SK-N-SH (cell line): ENCODE measurements around the gene CENPF. TPM values are rescaled to one million over a fixed set of nuclear protein-coding genes. Genes with fewer than 3 reads are reported as not detected.

Experiments used
- CTCF ChIA-PET: fragments of 300-600, 350-600 bp; formaldehyde crosslinking; extraction: SDS; loops from one replicate; lab custom pipeline; 2021; lab: Yijun Ruan, JAX
- POLR2A ChIA-PET: fragments of 350-600 bp; sonication (Branson Sonifier 250); formaldehyde crosslinking; extraction: SDS; loops from one replicate; lab custom pipeline; 2020; ENCODE audit warnings: antibody characterized with exemption, inconsistent platforms; lab: Yijun Ruan, JAX
- DNase-seq: peaks from one replicate; pipeline ENCODE4 v3.0.0; 2012
- H2AFZ ChIP-seq: fragments of 200-600 bp; sonication (generic); 2 replicates; pipeline ENCODE4 v1.8.1; 2016; ENCODE audit warnings: antibody characterized with exemption, mild to moderate bottlenecking, low read depth
- H3F3A ChIP-seq: fragments of 200-600 bp; sonication (generic); replicated peaks from 2 replicates; pipeline ENCODE3; 2016; ENCODE audit warnings: antibody characterized with exemption, mild to moderate bottlenecking; ENCODE audit not compliant: insufficient read depth
- H3K27ac ChIP-seq, 2 experiments: fragments of 200-500 bp in 1 of 2; fragments of 200-600 bp in 1 of 2; sonication (Bioruptor generic) in 1 of 2; sonication (generic), shearing (Covaris generic) in 1 of 2; 2 replicates each; pipeline versions ENCODE4 v1.5.1 to v1.6.1; 2014 to 2016; ENCODE audit warnings: low read depth in 2 of 2, inconsistent platforms in 1 of 2, low read length in 1 of 2, mild to moderate bottlenecking in 1 of 2, mixed read lengths in 1 of 2
- H3K27me3 ChIP-seq: fragments of 200-600 bp; sonication (generic), shearing (Covaris generic); 2 replicates; pipeline ENCODE4 v1.6.1; 2016; ENCODE audit warnings: mixed run types; ENCODE audit not compliant: insufficient read depth
- H3K36me3 ChIP-seq, 2 experiments: fragments of 200-500 bp in 1 of 2; fragments of 200-600 bp in 1 of 2; sonication (Bioruptor generic) in 1 of 2; sonication (generic) in 1 of 2; replicated peaks in 1 of 2; 2 replicates each; pipeline versions ENCODE3 to v1.5.1; 2014 to 2016; ENCODE audit warnings: low read length in 1 of 2, mild to moderate bottlenecking in 1 of 2; ENCODE audit not compliant: insufficient read depth in 2 of 2, control insufficient read depth in 1 of 2
- H3K4me1 ChIP-seq, 2 experiments: fragments of 200-500 bp in 1 of 2; fragments of 200-600 bp in 1 of 2; sonication (Bioruptor generic) in 1 of 2; sonication (generic), shearing (Covaris generic) in 1 of 2; 2 replicates each; pipeline versions ENCODE4 v1.5.1 to v1.6.1; 2014 to 2016; ENCODE audit warnings: low read depth in 1 of 2, low read length in 1 of 2, mixed run types in 1 of 2; ENCODE audit not compliant: insufficient read depth in 2 of 2, control insufficient read depth in 1 of 2
- H3K4me2 ChIP-seq: fragments of 200-600 bp; sonication (generic), shearing (Covaris generic); 2 replicates; pipeline ENCODE4 v1.6.1; 2017; ENCODE audit warnings: mixed run types
- H3K4me3 ChIP-seq, 2 experiments: fragments of 200-500 bp in 1 of 2; fragments of 200-600 bp in 1 of 2; sonication (Bioruptor generic) in 1 of 2; sonication (generic), shearing (Covaris generic) in 1 of 2; 2 replicates each; pipeline versions ENCODE4 v1.5.1 to v1.8.1; 2014 to 2016; ENCODE audit warnings: low read depth in 2 of 2, inconsistent platforms in 1 of 2, low read length in 1 of 2, mild to moderate bottlenecking in 1 of 2, mixed read lengths in 1 of 2, moderate library complexity in 1 of 2
- H3K79me2 ChIP-seq: fragments of 200-600 bp; sonication (generic); 2 replicates; pipeline ENCODE4 v1.8.1; 2017; ENCODE audit warnings: mild to moderate bottlenecking; ENCODE audit not compliant: insufficient read depth
- H3K9ac ChIP-seq: fragments of 200-600 bp; sonication (generic); 2 replicates; pipeline ENCODE4 v1.6.1; 2017; ENCODE audit warnings: mixed run types
- H3K9me2 ChIP-seq: fragments of 200-600 bp; sonication (generic); 2 replicates; pipeline ENCODE4 v1.6.1; 2017; ENCODE audit warnings: mixed run types
- H3K9me3 ChIP-seq: fragments of 200-600 bp; sonication (generic); 2 replicates; pipeline ENCODE4 v1.6.1; 2017; ENCODE audit warnings: mixed run types, mild to moderate bottlenecking, moderate library complexity
- H4K20me1 ChIP-seq: fragments of 200-600 bp; sonication (generic); 2 replicates; pipeline ENCODE4 v1.6.1; 2017; ENCODE audit warnings: mild to moderate bottlenecking, mixed run types; ENCODE audit not compliant: insufficient read depth
- ELF1 ChIP-seq: IDR thresholded peaks from 2 replicates; pipeline ENCODE4 v1.4.0; 2012
- EZH2phosphoT487 ChIP-seq: fragments of 200-600 bp; sonication (generic); IDR thresholded peaks from 2 replicates; pipeline ENCODE4 v1.6.1; 2017; ENCODE audit warnings: low read depth, mixed run types, mild to moderate bottlenecking, antibody characterized with exemption, moderate library complexity, borderline replicate concordance
- FOSL2 ChIP-seq: IDR thresholded peaks from 2 replicates; pipeline ENCODE4 v1.4.0; 2012; ENCODE audit warnings: low read depth, mild to moderate bottlenecking, moderate library complexity, borderline replicate concordance
- FOXJ3 ChIP-seq: sonication (generic); formaldehyde crosslinking; IDR thresholded peaks from 2 replicates; pipeline ENCODE4 v1.5.1; 2020; ENCODE audit warnings: mild to moderate bottlenecking, missing genetic modification reagents
- FOXM1 ChIP-seq: IDR thresholded peaks from 2 replicates; pipeline ENCODE4 v1.4.0; 2012; ENCODE audit warnings: low read depth, mild to moderate bottlenecking
- GABPA ChIP-seq: IDR thresholded peaks from 2 replicates; pipeline ENCODE4 v1.4.0; 2012; ENCODE audit warnings: low read depth, mild to moderate bottlenecking
- GATA2 ChIP-seq: sonication (generic); formaldehyde crosslinking; IDR thresholded peaks from 2 replicates; pipeline ENCODE4 v1.5.0; 2020; ENCODE audit warnings: mild to moderate bottlenecking, missing genetic modification reagents
- JUND ChIP-seq: IDR thresholded peaks from 2 replicates; pipeline ENCODE4 v1.4.0; 2012
- MAX ChIP-seq: IDR thresholded peaks from 2 replicates; pipeline ENCODE4 v1.4.0; 2012; ENCODE audit warnings: low read depth
- PBX3 ChIP-seq: IDR thresholded peaks from 2 replicates; pipeline ENCODE4; 2012
- POLR2AphosphoS5 ChIP-seq: IDR thresholded peaks from 2 replicates; pipeline ENCODE4 v1.6.1; 2012; ENCODE audit warnings: low read depth, low read length
- RAD21 ChIP-seq: IDR thresholded peaks from 2 replicates; pipeline ENCODE4 v1.6.1; 2012; ENCODE audit warnings: mild to moderate bottlenecking, low read length
- TCF12 ChIP-seq: IDR thresholded peaks from 2 replicates; pipeline ENCODE4 v1.4.0; 2012
- TEAD4 ChIP-seq: IDR thresholded peaks from 2 replicates; pipeline ENCODE4 v1.4.0; 2012; ENCODE audit warnings: mild to moderate bottlenecking, borderline replicate concordance; ENCODE audit not compliant: insufficient read depth
- YY1 ChIP-seq: IDR thresholded peaks from 2 replicates; pipeline ENCODE4 v1.4.0; 2012; ENCODE audit warnings: low read depth, mild to moderate bottlenecking
- WGBS: methylation state at CpG from one replicate; pipeline ENCODE4 v1.1.6; 2017; ENCODE audit warnings: low lambda C conversion rate; 5-methylcytosine and 5-hydroxymethylcytosine counted together
- polyA plus RNA-seq, 3 experiments: library from polyadenylated mRNA; depleted of rRNA; stranded (reverse); fragments of >200 nt; gene quantifications; 2 replicates each; pipeline ENCODE4 v1.2.3, GENCODE V29; 2012
- TF ChIP-seq, protein P1 (sequence below): IDR thresholded peaks from 2 replicates; pipeline ENCODE4 v1.4.0; 2012; ENCODE audit warnings: low read depth, borderline replicate concordance
- TF ChIP-seq, protein P2 (sequence below): fragments of 150-350 bp; IDR thresholded peaks from 2 replicates; pipeline ENCODE4 v1.6.1; 2017; ENCODE audit warnings: antibody characterized with exemption, low read length, low read depth, borderline replicate concordance
- TF ChIP-seq, protein P3 (sequence below): fragments of 200-600 bp; sonication (generic); IDR thresholded peaks from 2 replicates; pipeline ENCODE4 v1.6.1; 2017; ENCODE audit warnings: antibody characterized with exemption, mild to moderate bottlenecking, moderate library complexity

The CENPF gene
- polyA plus RNA-seq, 1 of the 3 experiments (the other 2 are of a cell fraction) = 14.5 TPM

DNA sequence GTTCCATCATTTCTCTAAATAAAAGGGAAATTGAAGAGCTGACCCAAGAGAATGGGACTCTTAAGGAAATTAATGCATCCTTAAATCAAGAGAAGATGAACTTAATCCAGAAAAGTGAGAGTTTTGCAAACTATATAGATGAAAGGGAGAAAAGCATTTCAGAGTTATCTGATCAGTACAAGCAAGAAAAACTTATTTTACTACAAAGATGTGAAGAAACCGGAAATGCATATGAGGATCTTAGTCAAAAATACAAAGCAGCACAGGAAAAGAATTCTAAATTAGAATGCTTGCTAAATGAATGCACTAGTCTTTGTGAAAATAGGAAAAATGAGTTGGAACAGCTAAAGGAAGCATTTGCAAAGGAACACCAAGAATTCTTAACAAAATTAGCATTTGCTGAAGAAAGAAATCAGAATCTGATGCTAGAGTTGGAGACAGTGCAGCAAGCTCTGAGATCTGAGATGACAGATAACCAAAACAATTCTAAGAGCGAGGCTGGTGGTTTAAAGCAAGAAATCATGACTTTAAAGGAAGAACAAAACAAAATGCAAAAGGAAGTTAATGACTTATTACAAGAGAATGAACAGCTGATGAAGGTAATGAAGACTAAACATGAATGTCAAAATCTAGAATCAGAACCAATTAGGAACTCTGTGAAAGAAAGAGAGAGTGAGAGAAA, 38.4 kb downstream of the CENPF start:
- Histone ChIP-seq H2AFZ (no peak overlapping the region), H3K9me3 (no peaks in the 10 kb centered on the region), H3K9ac (no peak overlapping the region), H3K79me2 (peaks cover 8% of the 10 kb centered on the region; the same call in 1 of the 2 replicates), H4K20me1 (no peaks in the 10 kb centered on the region), H3K36me3 (peaks cover 61 to 95% of the 10 kb centered on the region in 2 experiments), H3F3A (no peaks in the 10 kb centered on the region), H3K4me3 (no peak overlapping the region), H3K27me3 (no peaks in the 10 kb centered on the region), H3K4me1 (peaks cover 2 to 9% of the 10 kb centered on the region in 2 experiments; a peak in 3 of 4 replicates), H3K27ac (no peak overlapping the region), H3K9me2 (no peaks in the 10 kb centered on the region), H3K4me2 (no peak overlapping the region)
- TF ChIP-seq PBX3 (no peak), GATA2 (CRISPR knock-in tag) (no peak), FOXM1 (no peak), MAX (no peak), TCF12 (no peak), ELF1 (no peak), JUND (no peak), EZH2phosphoT487 (no peak), RAD21 (no peak), YY1 (no peak), TEAD4 (no peak)
- TF ChIP-seq, protein P1, sequence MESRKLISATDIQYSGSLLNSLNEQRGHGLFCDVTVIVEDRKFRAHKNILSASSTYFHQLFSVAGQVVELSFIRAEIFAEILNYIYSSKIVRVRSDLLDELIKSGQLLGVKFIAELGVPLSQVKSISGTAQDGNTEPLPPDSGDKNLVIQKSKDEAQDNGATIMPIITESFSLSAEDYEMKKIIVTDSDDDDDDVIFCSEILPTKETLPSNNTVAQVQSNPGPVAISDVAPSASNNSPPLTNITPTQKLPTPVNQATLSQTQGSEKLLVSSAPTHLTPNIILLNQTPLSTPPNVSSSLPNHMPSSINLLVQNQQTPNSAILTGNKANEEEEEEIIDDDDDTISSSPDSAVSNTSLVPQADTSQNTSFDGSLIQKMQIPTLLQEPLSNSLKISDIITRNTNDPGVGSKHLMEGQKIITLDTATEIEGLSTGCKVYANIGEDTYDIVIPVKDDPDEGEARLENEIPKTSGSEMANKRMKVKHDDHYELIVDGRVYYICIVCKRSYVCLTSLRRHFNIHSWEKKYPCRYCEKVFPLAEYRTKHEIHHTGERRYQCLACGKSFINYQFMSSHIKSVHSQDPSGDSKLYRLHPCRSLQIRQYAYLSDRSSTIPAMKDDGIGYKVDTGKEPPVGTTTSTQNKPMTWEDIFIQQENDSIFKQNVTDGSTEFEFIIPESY = no peak
- TF ChIP-seq, protein P2, sequence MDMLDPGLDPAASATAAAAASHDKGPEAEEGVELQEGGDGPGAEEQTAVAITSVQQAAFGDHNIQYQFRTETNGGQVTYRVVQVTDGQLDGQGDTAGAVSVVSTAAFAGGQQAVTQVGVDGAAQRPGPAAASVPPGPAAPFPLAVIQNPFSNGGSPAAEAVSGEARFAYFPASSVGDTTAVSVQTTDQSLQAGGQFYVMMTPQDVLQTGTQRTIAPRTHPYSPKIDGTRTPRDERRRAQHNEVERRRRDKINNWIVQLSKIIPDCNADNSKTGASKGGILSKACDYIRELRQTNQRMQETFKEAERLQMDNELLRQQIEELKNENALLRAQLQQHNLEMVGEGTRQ = no peak
- ChIA-PET CTCF (interaction anchor here (1.4 to 1.5 kb wide), 3 partner anchors 14 to 885 kb away, joined by 3 to 5 read pairs (median 3); no protein-coding TSS in a partner anchor), POLR2A (no interaction called here)
- WGBS = 97% methylated on average over 2 of the region's 2 CpGs
- DNase-seq = no peak

- CTCF ChIA-PET = interaction anchor here (0.8 to 1.4 kb wide), 3 partner anchors 14 to 310 kb away, joined by 3 to 5 read pairs (median 3); no protein-coding TSS in a partner anchor
- POLR2A ChIA-PET = no interaction called here
Measured at GRCh38 chr1:214643030-214643429, 40.0 kb downstream of the CENPF start.

More at GRCh38 chr1:214643030-214643429, 40.0 kb downstream of the CENPF start:
- WGBS = 96% methylated on average over 8 of the region's 8 CpGs
- TF ChIP-seq PBX3 (no peak), GABPA (no peak), FOXJ3 (CRISPR knock-in tag) (no peak), POLR2AphosphoS5 (no peak), FOSL2 (no peak)
- TF ChIP-seq, protein P3, sequence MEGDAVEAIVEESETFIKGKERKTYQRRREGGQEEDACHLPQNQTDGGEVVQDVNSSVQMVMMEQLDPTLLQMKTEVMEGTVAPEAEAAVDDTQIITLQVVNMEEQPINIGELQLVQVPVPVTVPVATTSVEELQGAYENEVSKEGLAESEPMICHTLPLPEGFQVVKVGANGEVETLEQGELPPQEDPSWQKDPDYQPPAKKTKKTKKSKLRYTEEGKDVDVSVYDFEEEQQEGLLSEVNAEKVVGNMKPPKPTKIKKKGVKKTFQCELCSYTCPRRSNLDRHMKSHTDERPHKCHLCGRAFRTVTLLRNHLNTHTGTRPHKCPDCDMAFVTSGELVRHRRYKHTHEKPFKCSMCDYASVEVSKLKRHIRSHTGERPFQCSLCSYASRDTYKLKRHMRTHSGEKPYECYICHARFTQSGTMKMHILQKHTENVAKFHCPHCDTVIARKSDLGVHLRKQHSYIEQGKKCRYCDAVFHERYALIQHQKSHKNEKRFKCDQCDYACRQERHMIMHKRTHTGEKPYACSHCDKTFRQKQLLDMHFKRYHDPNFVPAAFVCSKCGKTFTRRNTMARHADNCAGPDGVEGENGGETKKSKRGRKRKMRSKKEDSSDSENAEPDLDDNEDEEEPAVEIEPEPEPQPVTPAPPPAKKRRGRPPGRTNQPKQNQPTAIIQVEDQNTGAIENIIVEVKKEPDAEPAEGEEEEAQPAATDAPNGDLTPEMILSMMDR = no peak
- TF ChIP-seq, protein P1 = no peak
- Histone ChIP-seq H2AFZ (no peak overlapping the region), H3K9me3 (no peaks in the 10 kb centered on the region), H3K36me3 (peaks cover 69 to 93% of the 10 kb centered on the region in 2 experiments), H4K20me1 (no peaks in the 10 kb centered on the region), H3K79me2 (peaks cover 12% of the 10 kb centered on the region; the same call in 1 of the 2 replicates), H3K4me2 (no peak overlapping the region), H3K9ac (no peak overlapping the region), H3F3A (peaks cover 8% of the 10 kb centered on the region), H3K4me3 (no peak overlapping the region), H3K27me3 (no peaks in the 10 kb centered on the region), H3K27ac (no peak overlapping the region), H3K4me1 (peaks cover 0 to 7% of the 10 kb centered on the region in 2 experiments; a peak in 2 of 4 replicates), H3K9me2 (no peaks in the 10 kb centered on the region)
- no peak for DNase-seq
